Smooth muscle cell of the coronary artery (primary cell): ENCODE measurements around the gene AMBP. TPM values are rescaled to one million over a fixed set of nuclear protein-coding genes. Genes with fewer than 3 reads are reported as not detected.

Source experiments
- total RNA-seq: library from RNA; depleted of rRNA; stranded (reverse); fragments of >200 nt; gene quantifications from 2 replicates; pipeline ENCODE4 v1.2.3, GENCODE V29; 2014; ENCODE audit warnings: low replicate concordance

AMBP gene
- 0.08 and 0.12 TPM in 2 replicates for total RNA-seq

GRCh38 chr9:114078021-114078780 lies at the start of gene AMBP:
AMBP (minus strand) TSS chr9:114078300; CDS start chr9:114078209, 91 bp downstream.

GRCh38 chr9:114098936-114099668 lies 21.0 kb upstream of the AMBP start, which contains the start of gene KIF12:
KIF12 (minus strand) TSS chr9:114099292; CDS start chr9:114099276, 16 bp downstream.

Other genes with a start within 250 kb of the AMBP start
- gene ZNF618, start 202.0 kb downstream of the AMBP start, total RNA-seq: 8.9 and 9.1 TPM in 2 replicates
- gene KIF12, start 21.0 kb upstream of the AMBP start, total RNA-seq: under 0.01 TPM in 1 of 2 replicates, not detected in the other
- gene COL27A1, start 77.2 kb upstream of the AMBP start, total RNA-seq: 1.2 and 4.3 TPM in 2 replicates
- gene ORM1, start 244.8 kb upstream of the AMBP start, total RNA-seq: not detected in 2 replicates